Measurements from ENCODE around the gene SCCPDH.

- no peak for TF ChIP-seq CTCF (IDR thresholded peaks at IDR 0.05; ENCODE audit: low read length)
- no peak for TF ChIP-seq EZH2 (IDR thresholded peaks at IDR 0.05; ENCODE audit: borderline replicate concordance, low read length)
Measured at GRCh38 chr1:246703581-246703980, 20.6 kb upstream of the SCCPDH start.
